ENCODE data around the gene ARID1B. TPM values are rescaled to one million over a fixed set of nuclear protein-coding genes. Genes with fewer than 3 reads are reported as not detected.

ARID1B gene
- total and polyA plus RNA-seq, 10 of the 15 experiments (the other 5 are each of a cell fraction or from before 2014, with no cell fraction given) = 24.7 to 133 (median 54.6) TPM

DNA sequence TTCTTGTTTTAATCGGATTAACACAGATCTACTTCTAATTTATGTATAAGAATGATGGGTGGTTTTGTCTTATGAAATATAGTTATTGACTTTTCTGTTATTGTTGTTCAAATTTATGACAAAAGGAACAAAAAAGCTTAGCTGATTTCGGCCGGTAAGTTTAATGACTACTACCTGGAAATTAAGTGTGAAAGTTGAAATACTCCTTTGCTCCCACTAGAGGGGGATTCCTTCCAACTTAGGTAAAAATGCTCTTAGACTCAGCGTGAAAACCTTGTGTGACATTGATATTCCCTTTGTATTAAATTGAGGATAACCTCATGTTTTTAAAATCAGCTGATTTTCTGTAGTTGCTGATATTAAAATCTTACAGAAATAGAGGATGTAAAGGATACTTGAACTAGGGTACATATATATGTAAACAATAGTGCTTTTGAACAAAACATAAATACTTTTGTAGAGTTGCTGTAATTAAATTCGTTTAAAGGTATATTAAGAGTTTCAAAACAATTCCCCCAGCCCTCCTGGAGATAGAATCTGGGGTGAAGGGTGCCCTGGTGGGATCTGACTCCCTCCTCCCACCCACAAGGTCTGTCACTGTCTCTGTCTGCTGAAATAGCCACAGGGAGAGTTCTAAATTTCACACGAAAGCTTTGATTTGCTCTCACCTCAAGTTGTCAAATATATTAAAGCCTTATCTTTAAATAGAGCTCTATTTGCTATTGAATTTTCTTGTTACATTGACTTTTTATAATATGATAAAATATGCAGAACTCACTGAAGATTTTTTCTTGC is 257.5 kb downstream of the ARID1B start (continued):
- TF ChIP-seq, protein P1, sequence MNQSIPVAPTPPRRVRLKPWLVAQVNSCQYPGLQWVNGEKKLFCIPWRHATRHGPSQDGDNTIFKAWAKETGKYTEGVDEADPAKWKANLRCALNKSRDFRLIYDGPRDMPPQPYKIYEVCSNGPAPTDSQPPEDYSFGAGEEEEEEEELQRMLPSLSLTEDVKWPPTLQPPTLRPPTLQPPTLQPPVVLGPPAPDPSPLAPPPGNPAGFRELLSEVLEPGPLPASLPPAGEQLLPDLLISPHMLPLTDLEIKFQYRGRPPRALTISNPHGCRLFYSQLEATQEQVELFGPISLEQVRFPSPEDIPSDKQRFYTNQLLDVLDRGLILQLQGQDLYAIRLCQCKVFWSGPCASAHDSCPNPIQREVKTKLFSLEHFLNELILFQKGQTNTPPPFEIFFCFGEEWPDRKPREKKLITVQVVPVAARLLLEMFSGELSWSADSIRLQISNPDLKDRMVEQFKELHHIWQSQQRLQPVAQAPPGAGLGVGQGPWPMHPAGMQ (IDR thresholded peaks at IDR 0.05; ENCODE audit: borderline replicate concordance) = no peak
- no peak for TF ChIP-seq SUPT20H (IDR thresholded peaks at IDR 0.05; ENCODE audit: borderline replicate concordance, control insufficient read depth, low read depth, low read length)
- no peak for TF ChIP-seq DPF2 (IDR thresholded peaks at IDR 0.05)
- no peak for TF ChIP-seq IKZF2 (IDR thresholded peaks at IDR 0.05)
- TF ChIP-seq SMC3 (IDR thresholded peaks at IDR 0.05; ENCODE audit: borderline replicate concordance, low read length) = peak; percentile 56; the same call in 1 of the 2 replicates
- no peak for TF ChIP-seq PAX5 (IDR thresholded peaks at IDR 0.05; ENCODE audit: borderline replicate concordance, low read depth, low read length)
- no peak for TF ChIP-seq SPI1 (IDR thresholded peaks at IDR 0.05; ENCODE audit: borderline replicate concordance, insufficient read depth, low read depth, low read length)
- TF ChIP-seq TCF7 (IDR thresholded peaks at IDR 0.05; ENCODE audit: borderline replicate concordance) = no peak
- no peak for TF ChIP-seq NFXL1 (IDR thresholded peaks at IDR 0.05; ENCODE audit: borderline replicate concordance)
- no peak for TF ChIP-seq POLR2AphosphoS2 (IDR thresholded peaks at IDR 0.05; ENCODE audit: low read depth, low read length)

DNA sequence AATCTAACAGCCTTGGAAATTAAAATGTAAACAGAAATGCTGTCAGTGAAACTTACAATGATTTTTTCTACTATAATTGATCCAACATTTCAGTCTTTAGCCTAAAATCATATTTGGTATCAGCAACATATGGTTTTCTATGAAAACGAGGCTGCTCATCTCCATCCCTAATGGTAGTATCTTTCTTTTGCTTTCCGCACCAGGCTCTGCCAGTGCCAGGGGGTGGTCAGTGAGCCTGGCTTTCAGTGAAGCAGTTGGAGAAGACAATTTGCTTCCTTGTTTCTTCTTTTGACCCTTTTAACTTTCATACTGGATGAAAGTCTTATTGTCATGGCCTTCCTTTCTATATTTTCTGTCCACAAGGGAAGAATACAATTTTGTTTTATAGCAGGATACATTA is 258.4 kb downstream of the ARID1B start:
- no TSS peak for BruUV-seq (replicated peaks)
- H2AFZ ChIP-seq (ENCODE audit: control insufficient read depth, low read depth, low read length) = no peak overlapping the region
- in situ Hi-C loops (cut with MboI) = no loop called here
- DNase-seq (ENCODE audit: low read depth, low spot score) = no peak
- FAIRE-seq = no peak
- peaks cover 3 to 7% of the 10 kb centered on the region in 2 experiments; a peak in 3 of 4 replicates for H3K36me3 ChIP-seq (ENCODE audit: control insufficient read depth in 2 of 2, insufficient read depth in 2 of 2, low read length in 1 of 2)
- H3K27me3 ChIP-seq (replicated peaks in 1 of 2; ENCODE audit: control insufficient read depth in 2 of 2, insufficient read depth in 2 of 2, low read length in 1 of 2) = no peaks in the 10 kb centered on the region
- H4K20me1 ChIP-seq (ENCODE audit: control insufficient read depth, insufficient read depth) = 0 out of 2 replicates have a peak, but pooled peaks cover 2% of the 10 kb centered on the region
- CTCF ChIA-PET = interaction anchor here (0.6 to 2.4 kb wide), 7 partner anchors 10 to 609 kb away, joined by 3 to 28 read pairs (median 3); no protein-coding TSS in a partner anchor
- H3K9me3 ChIP-seq (replicated peaks; ENCODE audit: control insufficient read depth, insufficient read depth, low read length) = no peaks in the 10 kb centered on the region
- RAD21 ChIA-PET (ENCODE audit: unreplicated experiment) = interaction anchor here (0.7 to 1.2 kb wide), 2 partner anchors 187 to 315 kb away, joined by 3 read pairs; no protein-coding TSS in a partner anchor
- no peak overlapping the region for H3K9ac ChIP-seq (ENCODE audit: control insufficient read depth, insufficient read depth, low read length)
- intact Hi-C loops (cut with micrococcal nuclease; ENCODE audit: unreplicated experiment) = loop anchor here (10.0 kb wide), 2 partner anchors 149 to 239 kb away; no protein-coding TSS in a partner anchor
- 98% methylated on average over 2 of the region's 2 CpGs for WGBS (ENCODE audit: insufficient coverage, insufficient replicate concordance, low lambda C conversion rate, missing lambda C conversion rate)
- no peak overlapping the region for H3K4me2 ChIP-seq (ENCODE audit: control insufficient read depth, insufficient read depth)
- SMC1A ChIA-PET (ENCODE audit: uncharacterized antibody, unreplicated experiment) = interaction anchor here (0.7 to 2.4 kb wide), 7 partner anchors 9 to 204 kb away, joined by 3 to 18 read pairs (median 3); no protein-coding TSS in a partner anchor
- H3K27ac ChIP-seq (ENCODE audit: control insufficient read depth, insufficient read depth) = no peak overlapping the region
- H3K79me2 ChIP-seq (ENCODE audit: control insufficient read depth, insufficient read depth, low read length) = peaks cover 56% of the 10 kb centered on the region
- ATAC-seq = no peak
- no peak overlapping the region for H3K4me3 ChIP-seq
- no peaks in the 10 kb centered on the region; the same call in 1 of the 2 replicates for H3K4me1 ChIP-seq (ENCODE audit: control insufficient read depth, insufficient read depth, low read length)
- POLR2A ChIA-PET = no interaction called here
- TF ChIP-seq JUNB (IDR thresholded peaks at IDR 0.05) = no peak
- TF ChIP-seq CBX3 (IDR thresholded peaks at IDR 0.05; ENCODE audit: borderline replicate concordance, low read depth) = no peak
- no peak for TF ChIP-seq ATF7 (IDR thresholded peaks at IDR 0.05; ENCODE audit: low read depth)
- no peak for TF ChIP-seq IRF4 (IDR thresholded peaks at IDR 0.05; ENCODE audit: low read depth, low read length)
- TF ChIP-seq SP1 (IDR thresholded peaks at IDR 0.05; ENCODE audit: low read depth, low read length) = no peak
- TF ChIP-seq, protein P2, sequence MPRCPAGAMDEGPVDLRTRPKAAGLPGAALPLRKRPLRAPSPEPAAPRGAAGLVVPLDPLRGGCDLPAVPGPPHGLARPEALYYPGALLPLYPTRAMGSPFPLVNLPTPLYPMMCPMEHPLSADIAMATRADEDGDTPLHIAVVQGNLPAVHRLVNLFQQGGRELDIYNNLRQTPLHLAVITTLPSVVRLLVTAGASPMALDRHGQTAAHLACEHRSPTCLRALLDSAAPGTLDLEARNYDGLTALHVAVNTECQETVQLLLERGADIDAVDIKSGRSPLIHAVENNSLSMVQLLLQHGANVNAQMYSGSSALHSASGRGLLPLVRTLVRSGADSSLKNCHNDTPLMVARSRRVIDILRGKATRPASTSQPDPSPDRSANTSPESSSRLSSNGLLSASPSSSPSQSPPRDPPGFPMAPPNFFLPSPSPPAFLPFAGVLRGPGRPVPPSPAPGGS (IDR thresholded peaks at IDR 0.05; ENCODE audit: borderline replicate concordance, insufficient read depth, low read depth, low read length, poor library complexity, severe bottlenecking) = no peak
- TF ChIP-seq, protein P3, sequence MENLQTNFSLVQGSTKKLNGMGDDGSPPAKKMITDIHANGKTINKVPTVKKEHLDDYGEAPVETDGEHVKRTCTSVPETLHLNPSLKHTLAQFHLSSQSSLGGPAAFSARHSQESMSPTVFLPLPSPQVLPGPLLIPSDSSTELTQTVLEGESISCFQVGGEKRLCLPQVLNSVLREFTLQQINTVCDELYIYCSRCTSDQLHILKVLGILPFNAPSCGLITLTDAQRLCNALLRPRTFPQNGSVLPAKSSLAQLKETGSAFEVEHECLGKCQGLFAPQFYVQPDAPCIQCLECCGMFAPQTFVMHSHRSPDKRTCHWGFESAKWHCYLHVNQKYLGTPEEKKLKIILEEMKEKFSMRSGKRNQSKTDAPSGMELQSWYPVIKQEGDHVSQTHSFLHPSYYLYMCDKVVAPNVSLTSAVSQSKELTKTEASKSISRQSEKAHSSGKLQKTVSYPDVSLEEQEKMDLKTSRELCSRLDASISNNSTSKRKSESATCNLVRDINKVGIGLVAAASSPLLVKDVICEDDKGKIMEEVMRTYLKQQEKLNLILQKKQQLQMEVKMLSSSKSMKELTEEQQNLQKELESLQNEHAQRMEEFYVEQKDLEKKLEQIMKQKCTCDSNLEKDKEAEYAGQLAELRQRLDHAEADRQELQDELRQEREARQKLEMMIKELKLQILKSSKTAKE (IDR thresholded peaks at IDR 0.05; ENCODE audit: low read depth, poor library complexity, severe bottlenecking) = no peak
- TF ChIP-seq TCF7 (IDR thresholded peaks at IDR 0.05; ENCODE audit: borderline replicate concordance) = no peak

Data from GM12878 (cell line).